Ascending aorta (tissue), 2 donors: ENCODE data around the gene WDR64. TPM values are rescaled to one million over a fixed set of nuclear protein-coding genes. Genes with fewer than 3 reads are reported as not detected.

Source experiments
- DNase-seq, 2 donors: peaks; one replicate each; pipeline ENCODE4 v3.0.0-alpha.2; 2019; ENCODE audit warnings: low spot score in 2 of 2
- H3K27ac ChIP-seq, 2 donors: fragments of 200-600 bp; sonication (generic); one replicate each; pipeline ENCODE4 v1.5.1; 2016 to 2017; ENCODE audit warnings: mild to moderate bottlenecking in 1 of 2
- H3K27me3 ChIP-seq: fragments of 200-600 bp; sonication (generic); one replicate; pipeline ENCODE4 v1.5.1; 2017
- H3K36me3 ChIP-seq, 2 donors: fragments of 200-600 bp; sonication (generic); one replicate each; pipeline ENCODE4 v1.5.1; 2016
- H3K4me1 ChIP-seq, 2 donors: fragments of 200-600 bp; sonication (generic); one replicate each; pipeline ENCODE4 v1.5.1; 2016 to 2017; ENCODE audit warnings: mild to moderate bottlenecking in 1 of 2
- H3K4me3 ChIP-seq, 2 donors: fragments of 200-600 bp; sonication (generic); one replicate each; pipeline ENCODE4 v1.5.1; 2016 to 2017; ENCODE audit warnings: mild to moderate bottlenecking in 1 of 2
- H3K9me3 ChIP-seq, 2 donors: fragments of 200-600 bp; sonication (generic); one replicate each; pipeline ENCODE4 v1.5.1; 2016
- intact Hi-C: fragments of 100-400 bp; cut with DNase I; formaldehyde crosslinking; loops from one replicate; pipeline ENCODE4 v1.15.1; 2023
- total RNA-seq: library from RNA; depleted of rRNA; stranded (reverse); fragments of >200 nt; gene quantifications from one replicate; pipeline ENCODE4 v1.1.0, GENCODE V29; 2016
- TF ChIP-seq, protein P1 (sequence below), 3 experiments: fragments of 200-600 bp in 2 of 3; fragments of 450-650 bp in 1 of 3; sonication (generic) in 2 of 3; IDR thresholded peaks; one replicate each; pipeline ENCODE4 v1.5.1; 2016 to 2019; ENCODE audit warnings: antibody characterized with exemption in 3 of 3, mild to moderate bottlenecking in 1 of 3, moderate library complexity in 1 of 3

WDR64 gene
- total RNA-seq, 1 donor from 2014 or later: not detected

DNA sequence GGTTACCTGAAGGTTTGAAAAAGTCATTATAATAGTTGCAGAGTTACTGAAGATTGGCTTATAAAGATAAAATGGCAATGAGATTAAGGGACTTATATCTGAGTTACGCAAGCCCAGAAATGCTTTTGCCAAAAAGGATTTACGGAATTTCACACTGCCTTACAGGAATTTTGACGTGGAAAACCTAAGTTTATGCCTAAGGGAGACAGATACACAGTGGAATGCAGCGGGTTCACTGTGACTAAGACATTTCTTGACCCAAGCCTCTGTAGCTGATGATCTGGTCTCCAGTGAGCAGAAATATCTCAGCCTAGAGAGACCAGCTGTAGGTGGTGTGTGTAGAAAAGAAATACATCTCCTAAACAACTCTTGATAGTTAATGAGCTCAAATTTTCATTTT lies 185.8 kb downstream of the WDR64 start:
- intact Hi-C loops: no loop called here
- no peaks in the 10 kb centered on the region for H3K27me3 ChIP-seq
- TF ChIP-seq, protein P1, sequence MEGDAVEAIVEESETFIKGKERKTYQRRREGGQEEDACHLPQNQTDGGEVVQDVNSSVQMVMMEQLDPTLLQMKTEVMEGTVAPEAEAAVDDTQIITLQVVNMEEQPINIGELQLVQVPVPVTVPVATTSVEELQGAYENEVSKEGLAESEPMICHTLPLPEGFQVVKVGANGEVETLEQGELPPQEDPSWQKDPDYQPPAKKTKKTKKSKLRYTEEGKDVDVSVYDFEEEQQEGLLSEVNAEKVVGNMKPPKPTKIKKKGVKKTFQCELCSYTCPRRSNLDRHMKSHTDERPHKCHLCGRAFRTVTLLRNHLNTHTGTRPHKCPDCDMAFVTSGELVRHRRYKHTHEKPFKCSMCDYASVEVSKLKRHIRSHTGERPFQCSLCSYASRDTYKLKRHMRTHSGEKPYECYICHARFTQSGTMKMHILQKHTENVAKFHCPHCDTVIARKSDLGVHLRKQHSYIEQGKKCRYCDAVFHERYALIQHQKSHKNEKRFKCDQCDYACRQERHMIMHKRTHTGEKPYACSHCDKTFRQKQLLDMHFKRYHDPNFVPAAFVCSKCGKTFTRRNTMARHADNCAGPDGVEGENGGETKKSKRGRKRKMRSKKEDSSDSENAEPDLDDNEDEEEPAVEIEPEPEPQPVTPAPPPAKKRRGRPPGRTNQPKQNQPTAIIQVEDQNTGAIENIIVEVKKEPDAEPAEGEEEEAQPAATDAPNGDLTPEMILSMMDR (IDR thresholded peaks at IDR 0.05): no peak
- no peaks in the 10 kb centered on the region for H3K36me3 ChIP-seq
- no peaks in the 10 kb centered on the region for H3K9me3 ChIP-seq
- H3K4me3 ChIP-seq: no peak overlapping the region
- DNase-seq: no peak
- no peak overlapping the region for H3K27ac ChIP-seq
- H3K4me1 ChIP-seq: no peaks in the 10 kb centered on the region

DNA sequence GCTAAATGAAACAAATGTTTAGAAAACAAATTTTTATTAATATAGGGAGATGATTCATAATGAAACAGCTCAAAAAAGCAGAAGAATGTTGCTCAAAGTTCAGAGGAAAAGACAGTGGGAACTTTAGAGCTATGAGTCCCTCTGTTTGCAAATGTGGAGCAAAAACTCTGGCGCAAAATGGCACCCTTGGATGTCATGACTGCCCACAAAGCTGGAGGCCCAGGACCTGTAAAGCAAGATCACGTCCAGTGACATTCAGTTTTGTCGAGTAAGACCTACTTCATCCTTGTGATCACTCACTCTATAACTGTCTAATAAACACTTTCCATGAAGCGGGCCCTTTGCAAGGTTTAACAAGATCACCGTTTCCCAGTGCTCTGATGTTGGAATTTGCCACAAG lies 186.8 kb downstream of the WDR64 start:
- no peaks in the 10 kb centered on the region for H3K9me3 ChIP-seq
- no peak overlapping the region for H3K4me3 ChIP-seq
- intact Hi-C loops: no loop called here
- H3K27me3 ChIP-seq: no peaks in the 10 kb centered on the region
- no peaks in the 10 kb centered on the region for H3K4me1 ChIP-seq
- no peak for DNase-seq
- H3K27ac ChIP-seq: no peak overlapping the region
- H3K36me3 ChIP-seq: no peaks in the 10 kb centered on the region
- TF ChIP-seq, protein P1 (IDR thresholded peaks at IDR 0.05): no peak

DNA sequence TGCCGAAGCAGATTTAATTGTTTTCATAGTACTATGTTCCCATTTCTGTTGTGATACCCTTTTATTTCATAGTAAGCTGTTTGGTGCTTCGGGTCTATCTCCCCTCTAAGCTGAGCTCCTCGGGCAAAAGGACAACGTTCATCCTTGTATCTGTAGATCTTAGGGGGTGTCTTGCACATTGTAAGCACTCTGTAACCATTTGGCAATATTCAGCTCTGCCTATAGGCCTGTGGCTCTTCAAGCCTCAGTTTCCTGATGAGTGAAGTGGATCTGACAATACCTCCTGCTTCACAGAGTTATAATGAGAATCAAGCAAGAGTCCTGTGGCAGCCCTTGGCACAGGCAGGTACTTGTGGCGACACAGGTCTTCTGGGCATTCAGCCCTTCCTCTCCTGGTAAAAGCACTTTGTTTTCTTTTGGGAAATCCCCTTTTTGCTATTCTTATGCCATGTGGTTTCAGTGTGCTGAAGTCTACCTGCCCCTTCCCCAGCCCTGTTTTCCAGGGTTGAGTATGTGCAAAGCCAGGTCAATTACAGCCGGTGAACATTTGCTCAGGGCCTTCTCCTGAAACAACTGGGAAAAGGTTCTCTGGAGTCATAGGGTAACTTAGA lies 187.4 kb downstream of the WDR64 start:
- intact Hi-C loops: no loop called here
- Histone ChIP-seq H3K27ac (no peak overlapping the region), H3K36me3 (no peaks in the 10 kb centered on the region), H3K27me3 (no peaks in the 10 kb centered on the region), H3K9me3 (no peaks in the 10 kb centered on the region), H3K4me1 (no peaks in the 10 kb centered on the region), H3K4me3 (no peak overlapping the region)
- DNase-seq: no peak
- TF ChIP-seq, protein P1 (IDR thresholded peaks at IDR 0.05): no peak

DNA sequence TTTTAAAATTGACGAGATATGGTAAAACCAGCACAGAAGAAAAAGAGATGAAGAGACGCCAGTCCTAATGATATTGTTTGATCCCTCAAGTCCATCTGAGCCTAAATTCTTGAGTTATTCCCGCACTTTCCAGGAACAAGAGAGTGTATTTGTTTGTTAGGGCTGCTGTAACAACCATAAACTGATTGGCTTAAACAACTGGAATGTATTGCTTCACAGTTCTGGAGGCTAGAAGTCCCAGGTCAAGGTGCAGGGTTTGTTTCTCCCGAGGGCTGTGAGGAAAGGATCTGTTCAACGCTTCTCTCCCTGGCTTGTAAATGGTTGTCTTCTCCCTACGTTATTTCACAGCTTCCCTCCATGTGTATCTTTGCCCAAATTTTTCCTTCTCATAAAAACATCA lies 188.1 kb downstream of the WDR64 start:
- no peaks in the 10 kb centered on the region for H3K9me3 ChIP-seq
- no peaks in the 10 kb centered on the region for H3K4me1 ChIP-seq
- DNase-seq: no peak
- H3K4me3 ChIP-seq: no peak overlapping the region
- H3K27me3 ChIP-seq: no peaks in the 10 kb centered on the region
- H3K36me3 ChIP-seq: no peaks in the 10 kb centered on the region
- intact Hi-C loops: no loop called here
- H3K27ac ChIP-seq: no peak overlapping the region
- TF ChIP-seq, protein P1 (IDR thresholded peaks at IDR 0.05): no peak

DNA sequence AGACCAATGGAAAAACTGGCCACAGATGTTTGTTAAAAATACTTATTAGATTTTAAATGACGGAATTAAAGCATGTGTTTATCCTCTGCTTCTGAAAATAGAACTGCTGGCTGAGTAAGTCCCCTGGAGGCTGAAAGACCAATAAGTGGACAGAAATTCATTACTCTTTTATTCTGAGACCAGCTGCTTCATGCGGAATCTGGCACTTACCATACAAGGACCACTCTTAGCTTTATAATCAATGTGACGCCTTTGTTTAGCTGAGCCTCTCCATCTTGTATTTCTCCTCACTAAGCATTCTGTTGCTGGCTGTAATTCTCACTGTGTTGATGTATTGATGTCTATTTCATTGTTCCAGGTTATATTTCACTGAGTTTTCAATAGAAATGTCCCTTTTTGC lies 189.6 kb downstream of the WDR64 start:
- Histone ChIP-seq H3K4me3 (no peak overlapping the region), H3K27ac (no peak overlapping the region), H3K36me3 (no peaks in the 10 kb centered on the region), H3K4me1 (no peaks in the 10 kb centered on the region), H3K27me3 (no peaks in the 10 kb centered on the region), H3K9me3 (no peaks in the 10 kb centered on the region)
- TF ChIP-seq, protein P1 (IDR thresholded peaks at IDR 0.05): no peak
- no peak for DNase-seq
- intact Hi-C loops: no loop called here

DNA sequence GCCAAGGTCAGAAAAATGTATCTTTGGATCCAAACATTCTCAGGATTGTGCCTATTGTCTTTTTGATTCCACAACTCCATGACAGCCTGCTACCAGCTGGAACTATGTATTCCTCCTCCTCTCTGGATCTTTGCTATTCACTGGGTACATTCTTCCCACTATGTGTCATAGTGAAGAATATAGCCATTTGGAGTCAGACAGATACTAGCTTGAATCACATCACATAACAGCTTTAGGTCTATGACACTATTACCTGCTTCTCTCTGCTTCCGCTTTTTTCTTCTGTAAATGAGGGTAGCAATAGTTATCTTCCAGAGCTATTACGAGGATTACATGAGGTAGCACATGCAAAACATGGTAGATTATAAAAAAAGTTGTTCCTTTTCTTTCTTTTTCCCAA lies 190.5 kb downstream of the WDR64 start:
- intact Hi-C loops: no loop called here
- DNase-seq: no peak
- Histone ChIP-seq H3K27ac (no peak overlapping the region), H3K4me3 (no peak overlapping the region), H3K27me3 (no peaks in the 10 kb centered on the region), H3K4me1 (peaks cover 0 to 2% of the 10 kb centered on the region in 2 donors), H3K36me3 (no peaks in the 10 kb centered on the region), H3K9me3 (no peaks in the 10 kb centered on the region)
- TF ChIP-seq, protein P1 (IDR thresholded peaks at IDR 0.05): no peak
